H1 (cell line): ENCODE results near the gene COL25A1. TPM values are rescaled to one million over a fixed set of nuclear protein-coding genes. Genes with fewer than 3 reads are reported as not detected.

ENCODE experiments used
- BACH1 ChIP-seq: IDR thresholded peaks from 2 replicates; pipeline ENCODE4 v1.6.1; 2012; ENCODE audit warnings: low read length, improper control_type of control experiment
- CBX5 ChIP-seq: fragments of 300-800, 300-1000 bp; sonication (generic); IDR thresholded peaks from 2 replicates; pipeline ENCODE4 v1.7.1; 2016; ENCODE audit warnings: antibody characterized with exemption, low read length, low read depth
- CBX8 ChIP-seq: fragments of 300-800, 300-1000 bp; sonication (generic); IDR thresholded peaks from 2 replicates; pipeline ENCODE4 v1.7.1; 2016; ENCODE audit warnings: low read depth, low read length, borderline replicate concordance
- CHD7 ChIP-seq: fragments of 300-600 bp; sonication (generic); IDR thresholded peaks from 2 replicates; pipeline ENCODE4 v1.7.1; 2012; ENCODE audit warnings: low read length, moderate library complexity, mild to moderate bottlenecking, inconsistent platforms; ENCODE audit not compliant: insufficient replicate concordance
- E2F6 ChIP-seq: IDR thresholded peaks from 2 replicates; pipeline ENCODE4 v1.6.1; 2012; ENCODE audit warnings: inconsistent platforms
- KDM4A ChIP-seq: IDR thresholded peaks from one replicate; pipeline ENCODE4 v1.7.1; 2012; ENCODE audit warnings: low read depth, mild to moderate bottlenecking, moderate library complexity, low read length, inconsistent platforms; ENCODE audit not compliant: severe bottlenecking
- NRF1 ChIP-seq: IDR thresholded peaks from 2 replicates; pipeline ENCODE4 v1.6.1; 2011; ENCODE audit warnings: mild to moderate bottlenecking, low read depth, low read length, improper control_type of control experiment
- POLR2A ChIP-seq, 2 experiments: IDR thresholded peaks; 1 replicate in 1 of 2; 2 replicates in 1 of 2; pipeline ENCODE4 v1.6.1; 2011; ENCODE audit warnings: low read depth in 2 of 2, low read length in 2 of 2, mild to moderate bottlenecking in 2 of 2; ENCODE audit errors: control extremely low read depth in 1 of 2
- POLR2AphosphoS5 ChIP-seq: IDR thresholded peaks from 2 replicates; pipeline ENCODE4 v1.6.1; 2011; ENCODE audit warnings: low read depth, low read length
- POU5F1 ChIP-seq: IDR thresholded peaks from 2 replicates; pipeline ENCODE4 v1.6.1; 2011; ENCODE audit warnings: low read depth, mild to moderate bottlenecking, low read length, moderate library complexity
- SAP30 ChIP-seq: fragments of 300-600 bp; sonication (generic); IDR thresholded peaks from 2 replicates; pipeline ENCODE4 v1.7.1; 2012; ENCODE audit warnings: low read length, moderate library complexity, mild to moderate bottlenecking, inconsistent platforms; ENCODE audit not compliant: insufficient read depth, insufficient replicate concordance
- SP1 ChIP-seq: IDR thresholded peaks from 2 replicates; pipeline ENCODE4 v1.6.1; 2011; ENCODE audit warnings: low read depth, low read length
- polyA plus RNA-seq, 7 experiments: library from polyadenylated mRNA; depleted of rRNA in 3 of 7; stranded (reverse) in 5 of 7; unstranded in 2 of 7; fragments of >200 nt in 5 of 7; fragments of 200-250 nt in 2 of 7; gene quantifications; 1 replicate in 5 of 7; 2 replicates in 1 of 7; 4 replicates in 1 of 7; pipeline versions ENCODE4 v1.2.1 to v1.2.3, GENCODE V29; 2011 to 2013; ENCODE audit warnings: missing spikeins in 2 of 7, mixed read lengths in 2 of 7
- total RNA-seq: library from RNA; stranded (reverse); fragmentation: NEBNext Ultra II Directional; extraction: Animal tissue kit (Norgen Biotek cat#: 25700); gene quantifications from 2 replicates; pipeline ENCODE4 v1.2.1, GENCODE V29; 2021

Gene COL25A1
- total and polyA plus RNA-seq, 2 of the 8 experiments (the other 6 are each of a cell fraction or from before 2014, with no cell fraction given), result 1.1 to 8.3 TPM

DNA sequence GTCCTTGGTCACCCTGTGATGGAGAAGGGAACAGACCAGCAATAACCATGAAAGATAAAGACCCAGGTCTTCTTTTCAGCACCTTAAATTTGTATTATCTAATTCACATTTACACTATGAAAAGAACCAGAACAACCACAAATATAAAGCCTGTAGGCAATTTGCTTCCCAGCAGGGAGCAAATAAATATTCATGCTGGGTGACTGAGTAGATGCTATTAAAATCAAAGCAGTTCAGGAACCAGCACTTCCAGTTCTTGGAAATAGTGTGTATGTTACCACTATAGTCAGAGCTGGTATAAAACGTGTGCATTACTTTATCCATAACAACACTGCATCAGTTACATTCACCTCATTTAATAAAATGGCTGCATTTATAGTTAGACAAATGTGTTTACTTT lies 361.8 kb downstream of the COL25A1 start (continued):
- TF ChIP-seq CHD7 (no peak), BACH1 (no peak), CBX5 (no peak), POLR2A (IDR thresholded peaks at IDR 0.05; ENCODE audit: control extremely low read depth in 1 of 2, low read depth in 2 of 2, low read length in 2 of 2) (no peak), CBX8 (no peak), NRF1 (no peak), E2F6 (no peak), SAP30 (no peak), SP1 (no peak), POLR2AphosphoS5 (no peak), POU5F1 (no peak), KDM4A (no peak)
